HEK293 (cell line): Measurements from ENCODE around the gene RANBP3L.
"Not testable (repeated sequence)": the region's sequence is repeated elsewhere in the genome, so short reads cannot be mapped to it uniquely, and the experiment has no call there.

Source experiments
- CTCF ChIA-PET: fragments of 350-600 bp; formaldehyde crosslinking; extraction: SDS; loops from one replicate; lab custom pipeline; 2021; ENCODE audit warnings: antibody characterized with exemption; lab: Yijun Ruan, JAX
- POLR2A ChIA-PET: fragments of 300-600 bp; formaldehyde crosslinking; extraction: SDS; loops from one replicate; lab custom pipeline; 2020; ENCODE audit warnings: antibody characterized with exemption, inconsistent platforms; lab: Yijun Ruan, JAX
- H3K27ac ChIP-seq: fragments of 200-500 bp; sonication (Bioruptor generic); 2 replicates; pipeline ENCODE4 v1.5.1; 2014; ENCODE audit warnings: low read depth, low read length, control low read depth, inconsistent platforms; ENCODE audit errors: extremely low read depth
- H3K36me3 ChIP-seq, 2 experiments: fragments of 200-500 bp in 1 of 2; sonication (Bioruptor generic) in 1 of 2; 1 replicate in 1 of 2; 2 replicates in 1 of 2; pipeline ENCODE4 v1.5.1; 2014 to 2017; ENCODE audit warnings: inconsistent platforms in 2 of 2, low read length in 2 of 2; ENCODE audit not compliant: control insufficient read depth in 2 of 2, insufficient read depth in 1 of 2
- H3K4me1 ChIP-seq: fragments of 200-500 bp; sonication (Bioruptor generic); 2 replicates; pipeline ENCODE4 v1.5.1; 2014; ENCODE audit warnings: mild to moderate bottlenecking, low read length, inconsistent platforms; ENCODE audit not compliant: control insufficient read depth, insufficient read depth
- H3K4me3 ChIP-seq: 2 replicates; pipeline ENCODE4 v1.5.1; 2011; ENCODE audit warnings: low read depth, mild to moderate bottlenecking, control low read depth, low read length, moderate library complexity
- H3K9me3 ChIP-seq: fragments of 200-500 bp; sonication (Bioruptor generic); 2 replicates; pipeline ENCODE4 v1.5.1; 2014; ENCODE audit warnings: low read depth, low read length, inconsistent platforms; ENCODE audit not compliant: control insufficient read depth, insufficient read depth

RANBP3L gene

DNA sequence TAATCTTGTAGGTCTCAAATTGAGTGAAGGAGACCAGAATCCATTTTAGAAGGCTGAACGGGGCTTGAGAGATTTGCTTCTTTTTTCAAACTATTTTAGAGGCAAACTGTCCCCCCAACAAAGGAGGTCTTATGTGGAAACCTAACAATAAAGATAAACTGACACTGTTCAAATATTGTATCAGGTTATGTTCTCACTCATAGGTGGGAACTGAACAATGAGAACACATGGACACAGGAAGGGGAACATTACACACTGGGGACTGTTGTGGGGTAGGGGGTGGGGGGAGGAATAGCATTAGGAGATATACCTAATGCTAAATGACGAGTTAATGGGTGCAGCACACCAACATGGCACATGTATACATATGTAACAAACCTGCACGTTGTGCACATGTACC, 102.9 kb downstream of the RANBP3L start:
- POLR2A ChIA-PET = interaction anchor here (1.0 kb wide), 1 partner anchor 43 kb away, joined by 4 read pairs; the partner anchor contains the start of gene NADK2
- H3K4me3 ChIP-seq, H3K9me3 ChIP-seq, H3K4me1 ChIP-seq, H3K27ac ChIP-seq: not testable (repeated sequence)
- peaks cover 49 to 53% of the 10 kb centered on the region in 2 experiments for H3K36me3 ChIP-seq
- CTCF ChIA-PET = interaction anchor here (1.6 to 2.6 kb wide), 2 partner anchors 21 to 22 kb away, joined by 4 to 8 read pairs; no protein-coding TSS in a partner anchor
